ENCODE results near the gene RALY. TPM values are rescaled to one million over a fixed set of nuclear protein-coding genes. Genes with fewer than 3 reads are reported as not detected.

Gene RALY
- polyA plus RNA-seq, 1 donor from 2014 or later: 221 TPM

GRCh38 chr20:33999025-33999649, 5.4 kb downstream of the RALY start:
- no peak overlapping the region for H2AFZ ChIP-seq (ENCODE audit: low read depth, low read length)
- H3K27me3 ChIP-seq (ENCODE audit: insufficient read depth, low read depth, low read length): no peaks in the 10 kb centered on the region
- no peaks in the 10 kb centered on the region for H3K36me3 ChIP-seq (ENCODE audit: insufficient read depth, low read length)
- H3K27ac ChIP-seq (ENCODE audit: low read length): no peak overlapping the region
- H3K9me2 ChIP-seq (ENCODE audit: insufficient read depth, low read length): no peaks in the 10 kb centered on the region
- no peak overlapping the region for H3K9ac ChIP-seq (ENCODE audit: low read length)
- no peak overlapping the region for H3K4me3 ChIP-seq (ENCODE audit: low read length)
- H3K9me3 ChIP-seq (ENCODE audit: low read length): no peaks in the 10 kb centered on the region
- H4K20me1 ChIP-seq (ENCODE audit: insufficient read depth): peaks cover 16% of the 10 kb centered on the region
- H3F3A ChIP-seq (ENCODE audit: insufficient read depth, low read length, poor library complexity, severe bottlenecking): no peaks in the 10 kb centered on the region
- no peak overlapping the region for H3K4me2 ChIP-seq (ENCODE audit: low read length)
- H3K79me2 ChIP-seq (replicated peaks; ENCODE audit: insufficient read depth, low read length): peaks cover 94% of the 10 kb centered on the region
- TF ChIP-seq EZH2 (IDR thresholded peaks at IDR 0.05; ENCODE audit: borderline replicate concordance, insufficient read depth, low read length, poor library complexity, severe bottlenecking) (no peak), POLR2AphosphoS5 (IDR thresholded peaks at IDR 0.05) (no peak), MXI1 (conservative IDR thresholded peaks at IDR 0.05; ENCODE audit: poor library complexity, severe bottlenecking) (no peak), SMC3 (conservative IDR thresholded peaks at IDR 0.05; ENCODE audit: poor library complexity) (no peak), REST (IDR thresholded peaks at IDR 0.05; ENCODE audit: borderline replicate concordance) (no peak), TAF1 (IDR thresholded peaks at IDR 0.05; ENCODE audit: low read depth) (no peak), EP300 (conservative IDR thresholded peaks at IDR 0.05; ENCODE audit: poor library complexity, severe bottlenecking) (no peak), RAD21 (conservative IDR thresholded peaks at IDR 0.05) (no peak)
- TF ChIP-seq, protein P1, sequence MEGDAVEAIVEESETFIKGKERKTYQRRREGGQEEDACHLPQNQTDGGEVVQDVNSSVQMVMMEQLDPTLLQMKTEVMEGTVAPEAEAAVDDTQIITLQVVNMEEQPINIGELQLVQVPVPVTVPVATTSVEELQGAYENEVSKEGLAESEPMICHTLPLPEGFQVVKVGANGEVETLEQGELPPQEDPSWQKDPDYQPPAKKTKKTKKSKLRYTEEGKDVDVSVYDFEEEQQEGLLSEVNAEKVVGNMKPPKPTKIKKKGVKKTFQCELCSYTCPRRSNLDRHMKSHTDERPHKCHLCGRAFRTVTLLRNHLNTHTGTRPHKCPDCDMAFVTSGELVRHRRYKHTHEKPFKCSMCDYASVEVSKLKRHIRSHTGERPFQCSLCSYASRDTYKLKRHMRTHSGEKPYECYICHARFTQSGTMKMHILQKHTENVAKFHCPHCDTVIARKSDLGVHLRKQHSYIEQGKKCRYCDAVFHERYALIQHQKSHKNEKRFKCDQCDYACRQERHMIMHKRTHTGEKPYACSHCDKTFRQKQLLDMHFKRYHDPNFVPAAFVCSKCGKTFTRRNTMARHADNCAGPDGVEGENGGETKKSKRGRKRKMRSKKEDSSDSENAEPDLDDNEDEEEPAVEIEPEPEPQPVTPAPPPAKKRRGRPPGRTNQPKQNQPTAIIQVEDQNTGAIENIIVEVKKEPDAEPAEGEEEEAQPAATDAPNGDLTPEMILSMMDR (IDR thresholded peaks at IDR 0.05; ENCODE audit: poor library complexity, severe bottlenecking): no peak

GRCh38 chr20:34001378-34001777, 7.7 kb downstream of the RALY start:
- H3K27me3 ChIP-seq (ENCODE audit: insufficient read depth, low read depth, low read length): no peaks in the 10 kb centered on the region
- H3K4me2 ChIP-seq (ENCODE audit: low read length): no peak overlapping the region
- H3F3A ChIP-seq (ENCODE audit: insufficient read depth, low read length, poor library complexity, severe bottlenecking): no peaks in the 10 kb centered on the region
- H3K36me3 ChIP-seq (ENCODE audit: insufficient read depth, low read length): no peaks in the 10 kb centered on the region
- H3K27ac ChIP-seq (ENCODE audit: low read length): no peak overlapping the region
- H3K4me3 ChIP-seq (ENCODE audit: low read length): no peak overlapping the region
- H3K9me3 ChIP-seq (ENCODE audit: low read length): no peaks in the 10 kb centered on the region
- H2AFZ ChIP-seq (ENCODE audit: low read depth, low read length): no peak overlapping the region
- H3K9ac ChIP-seq (ENCODE audit: low read length): no peak overlapping the region
- H4K20me1 ChIP-seq (ENCODE audit: insufficient read depth): no peaks in the 10 kb centered on the region
- no peaks in the 10 kb centered on the region for H3K9me2 ChIP-seq (ENCODE audit: insufficient read depth, low read length)
- no peak for TF ChIP-seq POLR2AphosphoS5 (IDR thresholded peaks at IDR 0.05)
- no peak for TF ChIP-seq EP300 (conservative IDR thresholded peaks at IDR 0.05; ENCODE audit: poor library complexity, severe bottlenecking)
- TF ChIP-seq, protein P1 (IDR thresholded peaks at IDR 0.05; ENCODE audit: poor library complexity, severe bottlenecking): no peak
- TF ChIP-seq RAD21 (conservative IDR thresholded peaks at IDR 0.05): no peak
- no peak for TF ChIP-seq MXI1 (conservative IDR thresholded peaks at IDR 0.05; ENCODE audit: poor library complexity, severe bottlenecking)
- TF ChIP-seq EZH2 (IDR thresholded peaks at IDR 0.05; ENCODE audit: borderline replicate concordance, insufficient read depth, low read length, poor library complexity, severe bottlenecking): no peak
- no peak for TF ChIP-seq SMC3 (conservative IDR thresholded peaks at IDR 0.05; ENCODE audit: poor library complexity)
- TF ChIP-seq TAF1 (IDR thresholded peaks at IDR 0.05; ENCODE audit: low read depth): no peak
- TF ChIP-seq REST (IDR thresholded peaks at IDR 0.05; ENCODE audit: borderline replicate concordance): no peak
- peaks cover 93% of the 10 kb centered on the region for H3K79me2 ChIP-seq (replicated peaks; ENCODE audit: insufficient read depth, low read length)
